ENCODE results near the gene OR6J1. TPM values are rescaled to one million over a fixed set of nuclear protein-coding genes. Genes with fewer than 3 reads are reported as not detected.
"Not testable (repeated sequence)": the region's sequence is repeated elsewhere in the genome, so short reads cannot be mapped to it uniquely, and the experiment has no call there.

OR6J1 gene
- total RNA-seq, 1 experiment from 2014 or later, result not detected

- DNase-seq, result no peak
- no peak overlapping the region for H3K4me3 ChIP-seq
- no peaks in the 10 kb centered on the region for H3K9me3 ChIP-seq
- no peaks in the 10 kb centered on the region for H3K27me3 ChIP-seq
- H3K36me3 ChIP-seq, result no peaks in the 10 kb centered on the region
Measured at GRCh38 chr14:22626590-22626989, 17.6 kb downstream of the OR6J1 start.

- no peak for DNase-seq
Measured at GRCh38 chr14:22623047-22623446, 21.1 kb downstream of the OR6J1 start.

GRCh38 chr14:22622255-22622654 lies 21.9 kb downstream of the OR6J1 start:
- Histone ChIP-seq H3K9me3 (no peaks in the 10 kb centered on the region), H3K36me3 (no peaks in the 10 kb centered on the region), H3K27me3 (no peaks in the 10 kb centered on the region), H3K4me3 (no peak overlapping the region)
- no peak for DNase-seq

More at GRCh38 chr14:22623047-22623446, 21.1 kb downstream of the OR6J1 start:
- H3K27me3 ChIP-seq, result no peaks in the 10 kb centered on the region
- H3K9me3 ChIP-seq, result no peaks in the 10 kb centered on the region
- H3K36me3 ChIP-seq, result no peaks in the 10 kb centered on the region
- no peak overlapping the region for H3K4me3 ChIP-seq

- not testable (repeated sequence) for H3K36me3 ChIP-seq, H3K9me3 ChIP-seq, H3K4me3 ChIP-seq, DNase-seq, H3K27me3 ChIP-seq
Measured at GRCh38 chr14:22615765-22616164, 28.4 kb downstream of the OR6J1 start.

- H3K4me3 ChIP-seq, result no peak overlapping the region
- peak; percentile 78 for DNase-seq
- H3K27me3 ChIP-seq, result no peaks in the 10 kb centered on the region
- no peaks in the 10 kb centered on the region for H3K36me3 ChIP-seq
- no peaks in the 10 kb centered on the region for H3K9me3 ChIP-seq
Measured at GRCh38 chr14:22614240-22614799, 29.8 kb downstream of the OR6J1 start.

GRCh38 chr14:22613736-22614239 lies 30.4 kb downstream of the OR6J1 start:
- Histone ChIP-seq H3K27me3 (no peaks in the 10 kb centered on the region), H3K9me3 (no peaks in the 10 kb centered on the region), H3K4me3 (no peak overlapping the region), H3K36me3 (no peaks in the 10 kb centered on the region)
- DNase-seq, result no peak

- Histone ChIP-seq H3K27me3 (no peaks in the 10 kb centered on the region), H3K36me3 (no peaks in the 10 kb centered on the region), H3K9me3 (no peaks in the 10 kb centered on the region), H3K4me3 (no peak overlapping the region)
- DNase-seq, result no peak
Measured at GRCh38 chr14:22613106-22613695, 31.0 kb downstream of the OR6J1 start.

GRCh38 chr14:22610931-22611330 lies 33.2 kb downstream of the OR6J1 start:
- no peak for DNase-seq
- no peaks in the 10 kb centered on the region for H3K27me3 ChIP-seq
- no peaks in the 10 kb centered on the region for H3K9me3 ChIP-seq
- no peak overlapping the region for H3K4me3 ChIP-seq
- H3K36me3 ChIP-seq, result no peaks in the 10 kb centered on the region

- no peak for DNase-seq
- H3K4me3 ChIP-seq, result no peak overlapping the region
Measured at GRCh38 chr14:22607291-22607690, 36.9 kb downstream of the OR6J1 start.

GRCh38 chr14:22606380-22606779 lies 37.8 kb downstream of the OR6J1 start:
- no peak overlapping the region for H3K4me3 ChIP-seq
- peaks cover 2% of the 10 kb centered on the region for H3K36me3 ChIP-seq
- H3K9me3 ChIP-seq, result no peaks in the 10 kb centered on the region
- no peak for DNase-seq
- H3K27me3 ChIP-seq, result no peaks in the 10 kb centered on the region

More at GRCh38 chr14:22607291-22607690, 36.9 kb downstream of the OR6J1 start:
- H3K27me3 ChIP-seq, result no peaks in the 10 kb centered on the region
- peaks cover 2% of the 10 kb centered on the region for H3K36me3 ChIP-seq
- no peaks in the 10 kb centered on the region for H3K9me3 ChIP-seq

- Histone ChIP-seq H3K9me3 (no peaks in the 10 kb centered on the region), H3K36me3 (peaks cover 2% of the 10 kb centered on the region), H3K4me3 (no peak overlapping the region), H3K27me3 (no peaks in the 10 kb centered on the region)
- peak; percentile 36 for DNase-seq
Measured at GRCh38 chr14:22602862-22603261, 41.3 kb downstream of the OR6J1 start.

- Histone ChIP-seq H3K4me3 (no peak overlapping the region), H3K9me3 (no peaks in the 10 kb centered on the region), H3K36me3 (peaks cover 2% of the 10 kb centered on the region), H3K27me3 (no peaks in the 10 kb centered on the region)
- DNase-seq, result no peak
Measured at GRCh38 chr14:22601996-22602395, 42.2 kb downstream of the OR6J1 start.

- H3K4me3 ChIP-seq, result no peak overlapping the region
- peaks cover 2% of the 10 kb centered on the region for H3K36me3 ChIP-seq
- DNase-seq, result no peak
- no peaks in the 10 kb centered on the region for H3K27me3 ChIP-seq
- no peaks in the 10 kb centered on the region for H3K9me3 ChIP-seq
Measured at GRCh38 chr14:22601456-22601855, 42.7 kb downstream of the OR6J1 start.

- DNase-seq, result no peak
- Histone ChIP-seq H3K4me3 (no peak overlapping the region), H3K9me3 (no peaks in the 10 kb centered on the region), H3K27me3 (no peaks in the 10 kb centered on the region), H3K36me3 (peaks cover 2% of the 10 kb centered on the region)
Measured at GRCh38 chr14:22600027-22600426, 44.1 kb downstream of the OR6J1 start.

GRCh38 chr14:22599349-22599748 lies 44.8 kb downstream of the OR6J1 start:
- Histone ChIP-seq H3K36me3 (peaks cover 2% of the 10 kb centered on the region), H3K9me3 (no peaks in the 10 kb centered on the region), H3K27me3 (no peaks in the 10 kb centered on the region), H3K4me3 (no peak overlapping the region; the same call in none of the 2 replicates)
- no peak for DNase-seq

- DNase-seq, result peak; percentile 13
- no peaks in the 10 kb centered on the region for H3K27me3 ChIP-seq
- no peaks in the 10 kb centered on the region for H3K9me3 ChIP-seq
- H3K36me3 ChIP-seq, result peaks cover 2% of the 10 kb centered on the region
- peak overlapping the region; percentile 65 for H3K4me3 ChIP-seq
Measured at GRCh38 chr14:22598896-22599244, 45.3 kb downstream of the OR6J1 start.

- Histone ChIP-seq H3K4me3 (peak within 1 kb of the TSS; percentile 65), H3K9me3 (no peaks in the 10 kb centered on the region), H3K36me3 (peaks cover 2% of the 10 kb centered on the region), H3K27me3 (no peaks in the 10 kb centered on the region)
- peak; percentile 63 for DNase-seq
Measured at GRCh38 chr14:22598099-22598895, 45.9 kb downstream of the OR6J1 start, which contains the start of gene ABHD4. TSS of gene ABHD4 (plus strand) at chr14:22598300. CDS start at chr14:22598307, 7 bp downstream.

All from MG63 (cell line).